ENCODE measurements around the gene ZNF750.

The ZNF750 gene

DNA sequence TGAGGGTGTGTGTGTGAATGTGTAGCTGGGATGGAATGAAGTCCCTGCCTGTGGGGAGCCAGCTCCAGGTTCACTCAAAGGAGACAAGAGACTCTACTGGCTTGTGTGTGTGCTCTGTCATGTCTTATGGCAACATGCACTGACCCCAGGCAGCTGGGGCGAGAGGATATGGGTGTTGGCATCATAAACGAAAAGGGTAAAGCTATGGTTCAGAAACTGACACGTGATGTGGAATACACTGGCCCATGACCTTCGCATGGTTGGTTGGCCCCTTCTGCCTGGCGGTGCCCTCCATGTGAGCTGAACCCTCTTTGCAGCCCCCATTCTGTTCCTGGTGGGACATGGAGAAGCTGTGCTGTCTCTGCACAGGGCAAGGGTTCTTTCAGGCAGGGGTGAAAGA lies 21.9 kb downstream of the ZNF750 start:
- H3K4me1 ChIP-seq (ENCODE audit: low read length) = no peaks in the 10 kb centered on the region
- H3K36me3 ChIP-seq (replicated peaks; ENCODE audit: insufficient read depth, low read length) = no peaks in the 10 kb centered on the region
- H3K9me2 ChIP-seq (replicated peaks; ENCODE audit: insufficient read depth, low read length) = no peaks in the 10 kb centered on the region
- no peaks in the 10 kb centered on the region for H3K9me3 ChIP-seq (replicated peaks; ENCODE audit: insufficient read depth, low read length)
- H3K4me2 ChIP-seq (ENCODE audit: low read depth, low read length) = no peak overlapping the region
- no peaks in the 10 kb centered on the region for H3K27me3 ChIP-seq (replicated peaks; ENCODE audit: insufficient read depth, low read length)
- H3K9ac ChIP-seq (ENCODE audit: low read length) = no peak overlapping the region
- no peak overlapping the region for H2AFZ ChIP-seq (ENCODE audit: low read length)
- no peak for TF ChIP-seq CTCF (IDR thresholded peaks at IDR 0.05; ENCODE audit: low read length)
- TF ChIP-seq EZH2 (optimal IDR thresholded peaks at IDR 0.05; ENCODE audit: low read depth, low read length) = no peak
- TF ChIP-seq EZH2phosphoT487 (IDR thresholded peaks at IDR 0.05; ENCODE audit: low read length) = no peak
- DNase-seq = no peak
- no peaks in the 10 kb centered on the region for H3K79me2 ChIP-seq (ENCODE audit: low read length)
- H3K27ac ChIP-seq (ENCODE audit: low read length) = no peak overlapping the region
- H4K20me1 ChIP-seq (ENCODE audit: insufficient read depth, low read length) = no peaks in the 10 kb centered on the region
- H3F3A ChIP-seq (ENCODE audit: insufficient read depth, low read length) = no peaks in the 10 kb centered on the region
- no peak overlapping the region for H3K4me3 ChIP-seq (ENCODE audit: low read length)

- H3K9me2 ChIP-seq (replicated peaks; ENCODE audit: insufficient read depth, low read length) = no peaks in the 10 kb centered on the region
- no peaks in the 10 kb centered on the region for H4K20me1 ChIP-seq (ENCODE audit: insufficient read depth, low read length)
- H3K36me3 ChIP-seq (replicated peaks; ENCODE audit: insufficient read depth, low read length) = no peaks in the 10 kb centered on the region
- TF ChIP-seq EZH2 (optimal IDR thresholded peaks at IDR 0.05; ENCODE audit: low read depth, low read length) = no peak
- TF ChIP-seq EZH2phosphoT487 (IDR thresholded peaks at IDR 0.05; ENCODE audit: low read length) = no peak
- no peak for TF ChIP-seq CTCF (IDR thresholded peaks at IDR 0.05; ENCODE audit: low read length)
- H3F3A ChIP-seq (ENCODE audit: insufficient read depth, low read length) = no peaks in the 10 kb centered on the region
- no peaks in the 10 kb centered on the region for H3K79me2 ChIP-seq (ENCODE audit: low read length)
- H3K9ac ChIP-seq (ENCODE audit: low read length) = no peak overlapping the region
- no peaks in the 10 kb centered on the region for H3K9me3 ChIP-seq (replicated peaks; ENCODE audit: insufficient read depth, low read length)
- H3K4me1 ChIP-seq (ENCODE audit: low read length) = no peaks in the 10 kb centered on the region
- no peak overlapping the region for H3K27ac ChIP-seq (ENCODE audit: low read length)
- no peak overlapping the region for H2AFZ ChIP-seq (ENCODE audit: low read length)
- no peak overlapping the region for H3K4me2 ChIP-seq (ENCODE audit: low read depth, low read length)
- H3K27me3 ChIP-seq (replicated peaks; ENCODE audit: insufficient read depth, low read length) = no peaks in the 10 kb centered on the region
- no peak overlapping the region for H3K4me3 ChIP-seq (ENCODE audit: low read length)
- DNase-seq = no peak
These were observed 23.5 kb downstream of the ZNF750 start for GRCh38 chr17:82816358-82816757.

DNA sequence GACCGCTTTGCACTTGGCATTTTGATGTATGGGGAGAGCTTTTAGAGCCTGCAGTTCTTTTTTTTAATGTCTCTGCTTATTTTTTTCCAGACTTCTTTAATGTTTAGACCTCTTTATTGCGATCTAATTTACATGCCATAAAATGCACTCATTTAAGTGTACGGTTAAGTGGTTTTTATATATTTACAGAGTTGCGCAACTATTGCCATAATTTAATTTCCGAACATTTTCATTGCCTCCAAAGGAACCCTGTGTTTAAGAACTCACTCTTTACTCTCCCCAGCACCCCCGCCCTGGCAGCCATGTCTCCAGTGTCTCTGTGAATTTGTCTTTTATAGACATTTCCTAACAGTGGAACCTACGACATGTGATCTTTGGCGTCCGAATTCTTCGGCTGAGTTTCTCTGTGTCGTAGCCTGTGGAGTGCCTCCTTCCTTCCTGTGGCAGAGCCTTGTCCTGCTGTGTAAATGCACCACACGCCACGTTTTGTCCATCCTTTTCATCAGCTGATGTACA lies 24.0 kb downstream of the ZNF750 start:
- no peaks in the 10 kb centered on the region for H3K9me2 ChIP-seq (replicated peaks; ENCODE audit: insufficient read depth, low read length)
- H3K79me2 ChIP-seq (ENCODE audit: low read length) = no peaks in the 10 kb centered on the region
- no peaks in the 10 kb centered on the region for H3K9me3 ChIP-seq (replicated peaks; ENCODE audit: insufficient read depth, low read length)
- no peaks in the 10 kb centered on the region for H4K20me1 ChIP-seq (ENCODE audit: insufficient read depth, low read length)
- no peaks in the 10 kb centered on the region for H3F3A ChIP-seq (ENCODE audit: insufficient read depth, low read length)
- no peak overlapping the region for H3K4me2 ChIP-seq (ENCODE audit: low read depth, low read length)
- H3K4me1 ChIP-seq (ENCODE audit: low read length) = no peaks in the 10 kb centered on the region
- no peaks in the 10 kb centered on the region for H3K36me3 ChIP-seq (replicated peaks; ENCODE audit: insufficient read depth, low read length)
- TF ChIP-seq EZH2phosphoT487 (IDR thresholded peaks at IDR 0.05; ENCODE audit: low read length) = no peak
- TF ChIP-seq CTCF (IDR thresholded peaks at IDR 0.05; ENCODE audit: low read length) = no peak
- no peak for TF ChIP-seq EZH2 (optimal IDR thresholded peaks at IDR 0.05; ENCODE audit: low read depth, low read length)
- no peaks in the 10 kb centered on the region for H3K27me3 ChIP-seq (replicated peaks; ENCODE audit: insufficient read depth, low read length)
- no peak overlapping the region for H2AFZ ChIP-seq (ENCODE audit: low read length)
- H3K4me3 ChIP-seq (ENCODE audit: low read length) = no peak overlapping the region
- no peak overlapping the region for H3K9ac ChIP-seq (ENCODE audit: low read length)
- no peak for DNase-seq
- H3K27ac ChIP-seq (ENCODE audit: low read length) = no peak overlapping the region

All from MM.1S (cell line).